GM23248 (cell line): ENCODE measurements around the gene SPATA16. TPM values are rescaled to one million over a fixed set of nuclear protein-coding genes. Genes with fewer than 3 reads are reported as not detected.
"Not testable (repeated sequence)": the region's sequence is repeated elsewhere in the genome, so short reads cannot be mapped to it uniquely, and the experiment has no call there.

Experiments
- DNase-seq: peaks from one replicate; pipeline ENCODE4 v3.0.0-alpha.2; 2015
- H2AFZ ChIP-seq: fragments of 200-600 bp; sonication (generic); 2 replicates; pipeline ENCODE4 v1.6.1; 2016; ENCODE audit warnings: antibody characterized with exemption
- H3F3A ChIP-seq: fragments of 200-600 bp; sonication (generic); 2 replicates; pipeline ENCODE4 v1.6.1; 2016; ENCODE audit warnings: mild to moderate bottlenecking, antibody characterized with exemption, mixed run types; ENCODE audit not compliant: insufficient read depth
- H3K27ac ChIP-seq: fragments of 200-600 bp; sonication (generic); 2 replicates; pipeline ENCODE4 v1.5.1; 2016; ENCODE audit warnings: mild to moderate bottlenecking
- H3K27me3 ChIP-seq: fragments of 200-600 bp; sonication (generic); replicated peaks from 2 replicates; pipeline ENCODE4 v1.6.1; 2016; ENCODE audit warnings: mild to moderate bottlenecking; ENCODE audit not compliant: insufficient read depth
- H3K36me3 ChIP-seq: fragments of 200-600 bp; sonication (generic); 2 replicates; pipeline ENCODE4 v1.6.1; 2016; ENCODE audit warnings: low read depth, mild to moderate bottlenecking
- H3K4me1 ChIP-seq: fragments of 200-600 bp; sonication (generic); 2 replicates; pipeline ENCODE4 v1.6.1; 2016; ENCODE audit warnings: mild to moderate bottlenecking; ENCODE audit not compliant: insufficient read depth
- H3K4me2 ChIP-seq: fragments of 200-600 bp; sonication (generic); one replicate; pipeline ENCODE4 v1.6.1; 2016; ENCODE audit warnings: mild to moderate bottlenecking; ENCODE audit not compliant: unreplicated experiment
- H3K4me3 ChIP-seq: fragments of 200-600 bp; sonication (generic); 2 replicates; pipeline ENCODE4 v1.5.1; 2016; ENCODE audit warnings: mild to moderate bottlenecking
- H3K79me2 ChIP-seq: fragments of 200-600 bp; sonication (generic); 2 replicates; pipeline ENCODE4 v1.6.1; 2016; ENCODE audit warnings: mild to moderate bottlenecking; ENCODE audit not compliant: insufficient read depth
- H3K9ac ChIP-seq: fragments of 200-600 bp; sonication (generic); 2 replicates; pipeline ENCODE4 v1.6.1; 2016; ENCODE audit warnings: mild to moderate bottlenecking
- H3K9me2 ChIP-seq: fragments of 200-600 bp; sonication (generic); 2 replicates; pipeline ENCODE4 v1.6.1; 2016; ENCODE audit warnings: mixed run types, mild to moderate bottlenecking, moderate library complexity; ENCODE audit not compliant: insufficient read depth
- H3K9me3 ChIP-seq: fragments of 200-600 bp; sonication (generic); one replicate; pipeline ENCODE4 v1.6.1; 2017; ENCODE audit warnings: low read depth
- H4K20me1 ChIP-seq: fragments of 200-600 bp; sonication (generic); 2 replicates; pipeline ENCODE4 v1.6.0; 2016; ENCODE audit not compliant: insufficient read depth
- EZH2 ChIP-seq: fragments of 200-600 bp; sonication (generic); IDR thresholded peaks from 2 replicates; pipeline ENCODE4 v1.6.1; 2018; ENCODE audit warnings: antibody characterized with exemption, mild to moderate bottlenecking; ENCODE audit not compliant: insufficient read depth, poor library complexity, severe bottlenecking
- EZH2phosphoT487 ChIP-seq: fragments of 200-600 bp; sonication (generic); IDR thresholded peaks from 2 replicates; pipeline ENCODE4 v1.6.1; 2018; ENCODE audit warnings: antibody characterized with exemption, moderate library complexity, mild to moderate bottlenecking, low read depth; ENCODE audit not compliant: insufficient read depth
- WGBS, 2 experiments: methylation state at CpG; one replicate each; pipeline ENCODE4 v1.1.6; 2015 to 2017; ENCODE audit warnings: low lambda C conversion rate in 2 of 2, low coverage in 1 of 2; ENCODE audit errors: missing lambda C conversion rate in 2 of 2; 5-methylcytosine and 5-hydroxymethylcytosine counted together
- in situ Hi-C: fragments of 300-500 bp; cut with MboI; formaldehyde crosslinking; loops from 2 replicates; pipeline ENCODE4 v1.15.0; 2020
- polyA plus RNA-seq: library from polyadenylated mRNA; unstranded; fragments of >200 nt; fragmentation: Nextera tagmentation; extraction: Ambion mirVana; gene quantifications from 2 replicates; pipeline ENCODE4 v1.2.1, GENCODE V29; 2016
- total RNA-seq: library from RNA; depleted of rRNA; stranded (reverse); fragments of >200 nt; shearing (Covaris generic); gene quantifications from 2 replicates; pipeline ENCODE4 v1.2.3, GENCODE V29; 2014; rRNA removed

Gene SPATA16, protein sequence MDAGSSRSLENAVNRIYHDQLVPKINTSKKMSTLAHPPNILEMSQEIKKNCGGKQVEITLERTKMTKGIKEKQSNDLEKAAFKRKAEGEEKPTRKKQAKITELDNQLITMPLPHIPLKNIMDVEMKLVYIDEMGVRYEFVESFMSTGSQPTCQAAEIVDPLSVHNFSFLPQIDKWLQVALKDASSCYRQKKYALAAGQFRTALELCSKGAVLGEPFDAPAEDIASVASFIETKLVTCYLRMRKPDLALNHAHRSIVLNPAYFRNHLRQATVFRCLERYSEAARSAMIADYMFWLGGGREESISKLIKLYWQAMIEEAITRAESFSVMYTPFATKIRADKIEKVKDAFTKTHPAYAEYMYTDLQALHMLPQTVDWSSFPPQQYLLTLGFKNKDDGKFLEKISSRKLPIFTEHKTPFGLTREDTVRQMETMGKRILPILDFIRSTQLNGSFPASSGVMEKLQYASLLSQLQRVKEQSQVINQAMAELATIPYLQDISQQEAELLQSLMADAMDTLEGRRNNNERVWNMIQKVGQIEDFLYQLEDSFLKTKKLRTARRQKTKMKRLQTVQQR
- total RNA-seq (not detected in 2 replicates), polyA plus RNA-seq (not detected in 2 replicates)

GRCh38 chr3:173140986-173141385 lies at the start of gene SPATA16:
TSS of gene SPATA16 (minus strand) at chr3:173141235. CDS start at chr3:173117731, 23,504 bp downstream.
- H3K4me1 ChIP-seq = no peaks in the 10 kb centered on the region
- no peaks in the 10 kb centered on the region for H3K79me2 ChIP-seq
- H3K27ac ChIP-seq = no peak within 1 kb of the TSS
- no peak within 1 kb of the TSS for H3K4me3 ChIP-seq
- no peaks in the 10 kb centered on the region for H3K9me3 ChIP-seq
- no peak within 1 kb of the TSS for H3K4me2 ChIP-seq
- H3K9me2 ChIP-seq = no peaks in the 10 kb centered on the region
- in situ Hi-C loops = no loop called here
- no peaks in the 10 kb centered on the region for H3F3A ChIP-seq
- H3K27me3 ChIP-seq = no peaks in the 10 kb centered on the region
- no peak for TF ChIP-seq EZH2
- no peak for TF ChIP-seq EZH2phosphoT487
- 57 to 59% methylated on average over 18 of the region's 18 CpGs for WGBS, 2 experiments
- DNase-seq = no peak
- H4K20me1 ChIP-seq = no peaks in the 10 kb centered on the region
- H2AFZ ChIP-seq = no peak within 1 kb of the TSS
- no peak within 1 kb of the TSS for H3K9ac ChIP-seq
- no peaks in the 10 kb centered on the region for H3K36me3 ChIP-seq

- H3K79me2 ChIP-seq, H3K9me2 ChIP-seq, DNase-seq, H3K27ac ChIP-seq, H2AFZ ChIP-seq, H3F3A ChIP-seq, H3K36me3 ChIP-seq, H3K27me3 ChIP-seq, H3K4me3 ChIP-seq, H4K20me1 ChIP-seq, H3K4me1 ChIP-seq, H3K9ac ChIP-seq, in situ Hi-C loops, H3K9me3 ChIP-seq, H3K4me2 ChIP-seq: not testable (repeated sequence)
- WGBS, 2 experiments = 29 to 34% methylated on average over 4 of the region's 4 CpGs
These were observed 42.0 kb upstream of the SPATA16 start for GRCh38 chr3:173183022-173183421.

GRCh38 chr3:173173652-173174051 lies 32.6 kb upstream of the SPATA16 start:
- H2AFZ ChIP-seq = no peak overlapping the region
- no peak for DNase-seq
- no peaks in the 10 kb centered on the region for H3K9me2 ChIP-seq
- H3K4me2 ChIP-seq = no peak overlapping the region
- in situ Hi-C loops = no loop called here
- no peak overlapping the region for H3K9ac ChIP-seq
- H3K79me2 ChIP-seq = no peaks in the 10 kb centered on the region
- no peak for TF ChIP-seq EZH2phosphoT487
- no peak for TF ChIP-seq EZH2
- H3K4me1 ChIP-seq = no peaks in the 10 kb centered on the region
- H3K27me3 ChIP-seq = no peaks in the 10 kb centered on the region
- no peaks in the 10 kb centered on the region for H3F3A ChIP-seq
- H3K4me3 ChIP-seq = no peak overlapping the region
- no peaks in the 10 kb centered on the region for H3K9me3 ChIP-seq
- H4K20me1 ChIP-seq = no peaks in the 10 kb centered on the region
- no peaks in the 10 kb centered on the region for H3K36me3 ChIP-seq
- WGBS, 2 experiments = 20 to 26% methylated on average over 2 of the region's 2 CpGs
- H3K27ac ChIP-seq = no peak overlapping the region

GRCh38 chr3:173159139-173159538 lies 18.1 kb upstream of the SPATA16 start:
- H3K36me3 ChIP-seq, in situ Hi-C loops, H3K4me2 ChIP-seq, H3K27me3 ChIP-seq, H3K4me3 ChIP-seq, H4K20me1 ChIP-seq, H3F3A ChIP-seq, H2AFZ ChIP-seq, H3K27ac ChIP-seq, H3K9me3 ChIP-seq, H3K79me2 ChIP-seq, H3K4me1 ChIP-seq, H3K9me2 ChIP-seq, DNase-seq, H3K9ac ChIP-seq: not testable (repeated sequence)
- WGBS, 2 experiments = 50 to 55% methylated on average over 8 of the region's 8 CpGs

- H4K20me1 ChIP-seq, DNase-seq, H3K9me3 ChIP-seq, H3K27me3 ChIP-seq, in situ Hi-C loops, H3K4me1 ChIP-seq, H3K9me2 ChIP-seq, H3K36me3 ChIP-seq, H3F3A ChIP-seq, H3K4me3 ChIP-seq, H3K27ac ChIP-seq, H3K9ac ChIP-seq, H3K4me2 ChIP-seq, H2AFZ ChIP-seq, H3K79me2 ChIP-seq: not testable (repeated sequence)
- 53 to 60% methylated on average over 9 of the region's 9 CpGs for WGBS, 2 experiments
These were observed 15.5 kb upstream of the SPATA16 start for GRCh38 chr3:173156533-173156932.
